Breast epithelium (tissue), 4 donors: ENCODE data around the gene GRB14. TPM values are rescaled to one million over a fixed set of nuclear protein-coding genes. Genes with fewer than 3 reads are reported as not detected.

Experiments used
- DNase-seq, 2 donors: peaks; one replicate each; pipeline ENCODE4 v3.0.0-alpha.2; 2019; ENCODE audit warnings: low spot score in 2 of 2
- H3K27ac ChIP-seq, 2 donors: fragments of 200-600 bp; sonication (generic) in 1 of 2; one replicate each; pipeline ENCODE4 v1.5.1; 2016 to 2019; ENCODE audit warnings: mild to moderate bottlenecking in 1 of 2
- H3K27me3 ChIP-seq, 2 donors: fragments of 200-600 bp; sonication (generic) in 1 of 2; one replicate each; pipeline versions ENCODE4 v1.5.1 to v1.6.0; 2017 to 2019; ENCODE audit warnings: control low read depth in 1 of 2, mild to moderate bottlenecking in 1 of 2
- H3K36me3 ChIP-seq: fragments of 200-600 bp; one replicate; pipeline ENCODE4 v1.5.1; 2019
- H3K4me1 ChIP-seq, 2 donors: fragments of 200-600 bp; sonication (generic); one replicate each; pipeline ENCODE4 v1.5.1; 2016 to 2019; ENCODE audit warnings: control low read depth in 1 of 2
- H3K4me3 ChIP-seq, 3 donors: fragments of 200-600 bp; sonication (generic); 1 replicate in 2 of 3; 2 replicates in 1 of 3; pipeline ENCODE4 v1.5.1; 2016 to 2019; ENCODE audit warnings: mild to moderate bottlenecking in 3 of 3, moderate library complexity in 2 of 3
- H3K9me3 ChIP-seq, 2 donors: fragments of 200-600 bp; sonication (generic) in 1 of 2; one replicate each; pipeline ENCODE4 v1.5.1; 2016 to 2019; ENCODE audit warnings: control low read depth in 1 of 2
- POLR2A ChIP-seq: fragments of 450-650 bp; IDR thresholded peaks from one replicate; pipeline ENCODE4 v1.6.1; 2016; ENCODE audit warnings: antibody characterized with exemption, mild to moderate bottlenecking, moderate library complexity
- POLR2AphosphoS5 ChIP-seq, 3 donors: sonication (generic); formaldehyde crosslinking; IDR thresholded peaks; one replicate each; pipeline ENCODE4 v1.6.1; 2017; ENCODE audit warnings: antibody characterized with exemption in 3 of 3
- intact Hi-C: fragments of 100-400 bp; cut with DNase I; formaldehyde crosslinking; loops from one replicate; pipeline ENCODE4 v1.15.1; 2023; ENCODE audit warnings: low total_unique reads
- total RNA-seq, 3 donors: library from RNA; depleted of rRNA; stranded (reverse); fragments of >200 nt; gene quantifications; one replicate each; pipeline ENCODE4 v1.1.0, GENCODE V29; 2016
- TF ChIP-seq, protein P1 (sequence below), 3 donors: fragments of 450-650 bp; IDR thresholded peaks; one replicate each; pipeline ENCODE4 v1.5.1; 2016 to 2017; ENCODE audit warnings: antibody characterized with exemption in 3 of 3, mild to moderate bottlenecking in 3 of 3, moderate library complexity in 3 of 3

Gene GRB14
- total RNA-seq, 3 donors from 2014 or later, result 2.5 to 13.1 (median 4.6) TPM

DNA sequence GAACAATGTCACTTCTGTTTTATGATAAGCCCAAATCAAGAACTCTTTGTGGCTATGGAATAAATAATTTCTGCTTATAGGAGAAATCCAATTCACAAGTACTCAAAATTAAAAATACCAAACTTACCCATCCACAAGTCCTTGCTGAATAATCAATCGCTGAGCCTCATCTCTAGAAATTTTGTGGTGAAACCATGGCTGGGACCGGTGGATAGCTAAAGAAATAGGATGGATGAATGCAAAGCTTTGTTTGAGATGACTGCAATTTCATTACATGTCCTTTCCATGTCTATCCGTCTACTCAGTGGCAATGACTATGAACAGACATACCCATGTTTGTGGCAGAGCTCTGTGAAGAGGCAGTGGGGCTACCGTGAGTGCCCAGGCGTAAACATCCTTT is 124.4 kb downstream of the GRB14 start:
- H3K27me3 ChIP-seq, result no peaks in the 10 kb centered on the region
- intact Hi-C loops, result no loop called here
- TF ChIP-seq, protein P1, sequence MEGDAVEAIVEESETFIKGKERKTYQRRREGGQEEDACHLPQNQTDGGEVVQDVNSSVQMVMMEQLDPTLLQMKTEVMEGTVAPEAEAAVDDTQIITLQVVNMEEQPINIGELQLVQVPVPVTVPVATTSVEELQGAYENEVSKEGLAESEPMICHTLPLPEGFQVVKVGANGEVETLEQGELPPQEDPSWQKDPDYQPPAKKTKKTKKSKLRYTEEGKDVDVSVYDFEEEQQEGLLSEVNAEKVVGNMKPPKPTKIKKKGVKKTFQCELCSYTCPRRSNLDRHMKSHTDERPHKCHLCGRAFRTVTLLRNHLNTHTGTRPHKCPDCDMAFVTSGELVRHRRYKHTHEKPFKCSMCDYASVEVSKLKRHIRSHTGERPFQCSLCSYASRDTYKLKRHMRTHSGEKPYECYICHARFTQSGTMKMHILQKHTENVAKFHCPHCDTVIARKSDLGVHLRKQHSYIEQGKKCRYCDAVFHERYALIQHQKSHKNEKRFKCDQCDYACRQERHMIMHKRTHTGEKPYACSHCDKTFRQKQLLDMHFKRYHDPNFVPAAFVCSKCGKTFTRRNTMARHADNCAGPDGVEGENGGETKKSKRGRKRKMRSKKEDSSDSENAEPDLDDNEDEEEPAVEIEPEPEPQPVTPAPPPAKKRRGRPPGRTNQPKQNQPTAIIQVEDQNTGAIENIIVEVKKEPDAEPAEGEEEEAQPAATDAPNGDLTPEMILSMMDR (IDR thresholded peaks at IDR 0.05), result no peak
- TF ChIP-seq POLR2AphosphoS5 (IDR thresholded peaks at IDR 0.05) (no peak), POLR2A (no peak)

DNA sequence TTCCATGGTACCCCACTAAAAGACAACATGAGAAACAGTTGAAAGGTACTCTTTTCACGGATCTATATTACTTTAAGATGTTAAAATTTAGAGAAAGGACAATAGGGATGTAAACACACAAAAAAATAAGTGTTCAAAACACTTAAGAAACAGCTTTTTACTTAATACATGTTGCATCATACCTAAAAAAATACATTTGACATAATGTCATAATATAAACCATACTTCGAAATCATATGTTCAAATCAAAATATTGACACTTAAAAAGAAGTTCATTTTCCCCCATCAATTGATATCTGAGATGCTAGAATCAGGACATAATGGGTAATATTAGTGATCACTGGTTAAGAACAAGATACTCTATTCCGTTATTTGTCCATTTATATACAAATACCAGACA is 124.9 kb downstream of the GRB14 start:
- H3K4me1 ChIP-seq, result no peaks in the 10 kb centered on the region
- TF ChIP-seq POLR2AphosphoS5 (IDR thresholded peaks at IDR 0.05) (no peak), POLR2A (no peak)
- TF ChIP-seq, protein P1 (IDR thresholded peaks at IDR 0.05), result no peak
- intact Hi-C loops, result no loop called here
- no peak for DNase-seq
- H3K27me3 ChIP-seq, result no peaks in the 10 kb centered on the region
- H3K27ac ChIP-seq, result no peak overlapping the region
- no peak overlapping the region for H3K4me3 ChIP-seq
- H3K9me3 ChIP-seq, result no peaks in the 10 kb centered on the region
- no peaks in the 10 kb centered on the region for H3K36me3 ChIP-seq

More for the DNA sequence above, 124.4 kb downstream of the GRB14 start:
- H3K36me3 ChIP-seq, result no peaks in the 10 kb centered on the region
- H3K4me3 ChIP-seq, result no peak overlapping the region
- H3K9me3 ChIP-seq, result no peaks in the 10 kb centered on the region
- no peaks in the 10 kb centered on the region for H3K4me1 ChIP-seq
- no peak for DNase-seq
- H3K27ac ChIP-seq, result no peak overlapping the region

DNA sequence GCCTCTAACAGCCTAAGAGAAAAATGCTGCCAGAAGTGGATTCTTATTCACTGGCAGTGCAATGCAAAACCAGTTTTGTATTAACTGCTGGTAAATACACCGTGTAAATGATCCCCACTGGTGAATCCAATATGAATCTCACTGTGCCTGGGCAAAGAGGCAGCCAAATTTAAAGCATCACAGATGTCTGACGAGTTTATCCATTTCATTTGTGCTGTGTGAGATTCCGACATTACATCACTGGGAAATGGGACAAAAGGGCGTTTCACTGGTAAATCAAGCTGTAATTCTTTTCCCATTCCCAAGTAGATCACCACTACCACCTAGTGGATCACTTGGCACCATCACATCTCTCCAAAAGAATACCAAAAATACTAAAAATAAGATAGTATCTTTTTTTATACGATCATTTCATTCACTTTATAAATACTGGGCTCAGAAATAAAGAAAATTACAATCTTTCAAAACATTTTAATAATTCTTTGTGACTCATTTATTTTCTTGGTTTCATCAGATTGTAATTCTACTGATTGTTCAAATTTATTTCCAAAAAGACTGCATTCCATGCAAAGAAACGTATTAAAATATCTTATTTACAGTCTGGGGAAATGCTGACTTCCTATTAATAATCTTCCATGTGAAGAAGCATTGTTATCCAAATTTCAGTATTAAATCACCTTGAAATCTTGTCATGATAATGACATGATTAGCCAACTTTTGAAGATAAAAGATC is 125.6 kb downstream of the GRB14 start:
- intact Hi-C loops, result no loop called here
- Histone ChIP-seq H3K27me3 (no peaks in the 10 kb centered on the region), H3K27ac (no peak overlapping the region), H3K36me3 (no peaks in the 10 kb centered on the region), H3K9me3 (no peaks in the 10 kb centered on the region), H3K4me1 (no peaks in the 10 kb centered on the region), H3K4me3 (no peak overlapping the region)
- DNase-seq, result no peak
- TF ChIP-seq, protein P1 (IDR thresholded peaks at IDR 0.05), result peak in 2 of 3 donors; percentile 41 to 48
- no peak for TF ChIP-seq POLR2A

DNA sequence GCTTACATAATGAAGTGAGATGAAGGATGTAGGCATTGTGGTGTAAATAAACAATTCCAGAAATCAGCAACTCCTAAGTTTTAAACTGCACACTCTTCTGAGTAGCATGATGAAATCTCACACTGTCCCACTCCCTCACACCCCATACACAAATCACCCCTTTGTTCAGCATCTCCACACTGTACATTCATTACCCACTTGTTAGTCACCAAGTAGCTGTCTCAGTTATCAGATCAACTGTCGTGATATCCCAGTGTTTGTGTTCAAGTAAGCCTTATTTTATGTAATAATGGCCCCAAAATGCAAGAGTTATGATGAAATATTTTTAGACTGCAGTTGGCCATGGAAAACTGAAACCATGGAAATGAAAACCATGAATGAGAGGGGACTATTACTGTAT is 135.7 kb downstream of the GRB14 start:
- no peaks in the 10 kb centered on the region for H3K4me1 ChIP-seq
- no peak overlapping the region for H3K4me3 ChIP-seq
- TF ChIP-seq, protein P1 (IDR thresholded peaks at IDR 0.05), result no peak
- no peak for TF ChIP-seq POLR2AphosphoS5 (IDR thresholded peaks at IDR 0.05)
- TF ChIP-seq POLR2A, result no peak
- DNase-seq, result no peak
- H3K27me3 ChIP-seq, result no peaks in the 10 kb centered on the region
- no peaks in the 10 kb centered on the region for H3K36me3 ChIP-seq
- intact Hi-C loops, result no loop called here
- no peaks in the 10 kb centered on the region for H3K9me3 ChIP-seq
- H3K27ac ChIP-seq, result no peak overlapping the region

DNA sequence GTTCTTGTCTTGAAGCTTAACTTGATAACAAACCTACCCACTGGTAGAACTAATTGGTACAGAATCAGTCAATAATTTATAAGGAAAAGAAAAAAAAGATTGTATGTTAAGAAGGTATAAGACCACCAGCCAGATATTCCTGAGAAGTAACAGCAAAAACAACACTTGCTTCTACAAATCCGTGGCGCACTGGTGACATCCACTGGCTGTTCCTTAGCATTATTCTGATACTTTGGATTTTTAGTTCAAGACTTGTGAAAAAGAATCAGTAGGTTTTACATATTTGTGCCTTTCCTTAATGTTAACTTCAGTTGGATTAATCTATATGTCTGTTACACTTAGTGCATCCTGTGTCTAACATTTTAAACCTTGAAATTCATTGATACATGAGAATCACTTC is 141.8 kb downstream of the GRB14 start:
- H3K9me3 ChIP-seq, result no peaks in the 10 kb centered on the region
- H3K36me3 ChIP-seq, result no peaks in the 10 kb centered on the region
- H3K27me3 ChIP-seq, result no peaks in the 10 kb centered on the region
- no peak for TF ChIP-seq POLR2AphosphoS5 (IDR thresholded peaks at IDR 0.05)
- TF ChIP-seq, protein P1 (IDR thresholded peaks at IDR 0.05), result peak in 1 of 3 donors; percentile 13
- no peak overlapping the region for H3K27ac ChIP-seq
- H3K4me1 ChIP-seq, result no peaks in the 10 kb centered on the region
- intact Hi-C loops, result no loop called here
- no peak for DNase-seq
- H3K4me3 ChIP-seq, result no peak overlapping the region
